Body of pancreas (tissue), 4 donors: Measurements from ENCODE around the gene RFX4. TPM values are rescaled to one million over a fixed set of nuclear protein-coding genes. Genes with fewer than 3 reads are reported as not detected.
A peak's percentile ranks its signal among the peaks of the same experiment; 100 is the strongest.
"Not testable (repeated sequence)": the region's sequence is repeated elsewhere in the genome, so short reads cannot be mapped to it uniquely, and the experiment has no call there.

Experiments
- ATAC-seq: fragments of 150-250 bp; one replicate; pipeline ENCODE4 v1.9.1; 2016
- DNase-seq, 4 donors: peaks; one replicate each; pipeline ENCODE4 v3.0.0-alpha.2; 2019
- H3K27ac ChIP-seq, 4 donors: fragments of 200-600 bp; sonication (generic); 1 replicate in 3 of 4; 2 replicates in 1 of 4; pipeline versions ENCODE4 v1.5.1 to v1.6.1; 2016 to 2019; ENCODE audit warnings: mild to moderate bottlenecking in 1 of 4, mixed read lengths in 1 of 4, moderate library complexity in 1 of 4
- H3K27me3 ChIP-seq, 2 donors: fragments of 200-600 bp; sonication (generic); one replicate each; pipeline ENCODE4 v1.6.0; 2016; ENCODE audit warnings: mild to moderate bottlenecking in 1 of 2
- H3K36me3 ChIP-seq, 2 donors: fragments of 200-600 bp; sonication (generic); replicated peaks in 1 of 2; 2 replicates each; pipeline ENCODE4 v1.5.1; 2016; ENCODE audit warnings: low read depth in 2 of 2; ENCODE audit not compliant: insufficient read depth in 1 of 2
- H3K4me1 ChIP-seq: fragments of 200-600 bp; sonication (generic); one replicate; pipeline ENCODE4 v1.6.0; 2016
- H3K4me3 ChIP-seq, 2 donors: fragments of 200-600 bp; sonication (generic); 1 replicate in 1 of 2; 2 replicates in 1 of 2; pipeline ENCODE4 v1.5.1; 2016 to 2019
- H3K9me3 ChIP-seq, 3 donors: fragments of 200-600 bp; sonication (generic); 1 replicate in 2 of 3; 2 replicates in 1 of 3; pipeline ENCODE4 v1.5.1; 2016
- POLR2A ChIP-seq, 3 donors: fragments of 450-650 bp; IDR thresholded peaks; one replicate each; pipeline ENCODE4 v1.6.1; 2016; ENCODE audit warnings: antibody characterized with exemption in 3 of 3, mild to moderate bottlenecking in 2 of 3
- WGBS, 2 donors: methylation state at CpG; one replicate each; pipeline ENCODE4 v1.1.5; 2017; 5-methylcytosine and 5-hydroxymethylcytosine counted together
- intact Hi-C: fragments of 100-400 bp; cut with DNase I; formaldehyde crosslinking; loops from one replicate; pipeline ENCODE4 v1.15.1; 2023
- total RNA-seq, 2 donors: library from RNA; depleted of rRNA; stranded (reverse); fragments of >200 nt; gene quantifications; one replicate each; pipeline ENCODE4 v1.1.0, GENCODE V29; 2016
- TF ChIP-seq, protein P1 (sequence below), 7 experiments: fragments of 450-650 bp in 4 of 7; fragments of 200-600 bp in 3 of 7; sonication (generic) in 3 of 7; IDR thresholded peaks; one replicate each; pipeline ENCODE4 v1.5.1; 2016 to 2019; ENCODE audit warnings: antibody characterized with exemption in 7 of 7

Gene RFX4
- total RNA-seq, 2 donors from 2014 or later = not detected

DNA sequence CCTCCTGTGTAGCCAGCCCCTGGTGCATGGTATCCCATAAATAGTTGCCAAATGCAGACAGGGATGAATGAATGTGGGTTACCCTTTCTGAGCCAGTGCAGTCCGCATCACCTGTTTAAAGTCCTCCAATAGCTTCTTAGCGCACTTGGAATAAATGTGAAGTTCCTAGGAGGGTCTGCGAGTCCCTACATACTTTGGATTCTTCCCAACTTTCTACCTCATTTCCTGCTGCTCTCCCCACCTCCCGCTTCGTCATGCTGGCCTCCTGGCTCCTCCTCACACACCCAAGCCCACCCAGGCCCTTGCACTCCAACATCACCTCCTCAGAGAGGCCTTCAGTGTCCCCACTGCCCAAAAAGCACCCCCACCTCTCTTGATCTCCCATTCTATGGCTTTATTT is 17.7 kb downstream of the RFX4 start:
- intact Hi-C loops = no loop called here
- 66 to 72% methylated on average over 5 of the region's 5 CpGs for WGBS, 2 donors

DNA sequence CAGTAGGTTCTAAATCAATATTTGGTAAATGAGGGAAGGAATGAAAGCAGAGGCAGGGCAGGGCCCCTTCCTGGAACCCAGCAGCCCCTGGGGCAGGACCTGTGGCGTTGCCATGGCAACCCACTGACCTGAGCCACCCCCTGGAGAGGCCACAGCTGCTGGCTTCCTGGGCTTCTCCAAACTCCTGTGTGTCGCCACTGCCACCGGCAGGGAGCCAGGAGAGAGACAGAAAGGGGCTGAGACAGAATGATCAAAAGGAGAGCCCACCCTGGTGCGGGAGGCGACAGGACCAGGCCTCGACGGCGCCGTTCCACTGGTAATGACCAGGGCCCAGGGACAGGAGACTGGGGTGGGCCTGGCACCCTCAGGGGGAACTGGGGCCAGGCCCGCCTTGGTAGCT is 18.2 kb downstream of the RFX4 start:
- no peak for TF ChIP-seq POLR2A (IDR thresholded peaks at IDR 0.05)
- TF ChIP-seq, protein P1, sequence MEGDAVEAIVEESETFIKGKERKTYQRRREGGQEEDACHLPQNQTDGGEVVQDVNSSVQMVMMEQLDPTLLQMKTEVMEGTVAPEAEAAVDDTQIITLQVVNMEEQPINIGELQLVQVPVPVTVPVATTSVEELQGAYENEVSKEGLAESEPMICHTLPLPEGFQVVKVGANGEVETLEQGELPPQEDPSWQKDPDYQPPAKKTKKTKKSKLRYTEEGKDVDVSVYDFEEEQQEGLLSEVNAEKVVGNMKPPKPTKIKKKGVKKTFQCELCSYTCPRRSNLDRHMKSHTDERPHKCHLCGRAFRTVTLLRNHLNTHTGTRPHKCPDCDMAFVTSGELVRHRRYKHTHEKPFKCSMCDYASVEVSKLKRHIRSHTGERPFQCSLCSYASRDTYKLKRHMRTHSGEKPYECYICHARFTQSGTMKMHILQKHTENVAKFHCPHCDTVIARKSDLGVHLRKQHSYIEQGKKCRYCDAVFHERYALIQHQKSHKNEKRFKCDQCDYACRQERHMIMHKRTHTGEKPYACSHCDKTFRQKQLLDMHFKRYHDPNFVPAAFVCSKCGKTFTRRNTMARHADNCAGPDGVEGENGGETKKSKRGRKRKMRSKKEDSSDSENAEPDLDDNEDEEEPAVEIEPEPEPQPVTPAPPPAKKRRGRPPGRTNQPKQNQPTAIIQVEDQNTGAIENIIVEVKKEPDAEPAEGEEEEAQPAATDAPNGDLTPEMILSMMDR (IDR thresholded peaks at IDR 0.05) = no peak
- Histone ChIP-seq H3K4me1 (no peaks in the 10 kb centered on the region), H3K36me3 (no peaks in the 10 kb centered on the region), H3K27me3 (no peaks in the 10 kb centered on the region), H3K27ac (no peak overlapping the region), H3K9me3 (no peaks in the 10 kb centered on the region), H3K4me3 (no peak overlapping the region)
- intact Hi-C loops = no loop called here
- ATAC-seq (no peak), DNase-seq (no peak)
- 67 to 75% methylated on average over 10 of the region's 10 CpGs for WGBS, 2 donors

More for the DNA sequence above, 17.7 kb downstream of the RFX4 start:
- no peaks in the 10 kb centered on the region for H3K27me3 ChIP-seq
- ATAC-seq = no peak
- H3K4me3 ChIP-seq = no peak overlapping the region
- DNase-seq = no peak
- no peaks in the 10 kb centered on the region for H3K4me1 ChIP-seq
- no peak overlapping the region for H3K27ac ChIP-seq
- no peaks in the 10 kb centered on the region for H3K9me3 ChIP-seq
- no peaks in the 10 kb centered on the region for H3K36me3 ChIP-seq
- TF ChIP-seq, protein P1 (IDR thresholded peaks at IDR 0.05) = no peak
- TF ChIP-seq POLR2A (IDR thresholded peaks at IDR 0.05) = no peak

DNA sequence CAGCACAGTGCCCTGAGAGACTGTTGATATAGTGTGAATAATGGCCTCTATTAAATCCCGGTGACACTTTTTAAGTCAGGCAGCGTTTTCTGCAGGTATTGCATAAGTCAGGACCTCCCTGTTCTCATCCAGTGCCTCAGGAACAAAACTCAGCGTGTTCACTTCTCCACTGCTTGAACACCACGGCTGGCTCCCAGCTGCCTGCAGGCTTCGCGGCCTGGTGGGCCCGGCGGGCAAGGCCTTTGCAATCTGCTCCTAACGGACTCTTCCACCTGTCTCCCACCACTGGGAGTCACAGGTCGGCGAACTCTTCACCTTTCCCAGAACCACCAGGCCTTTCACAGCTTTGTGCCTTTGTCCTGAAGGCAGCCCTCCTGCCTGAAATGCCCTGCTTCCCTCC is 18.7 kb downstream of the RFX4 start:
- Histone ChIP-seq H3K4me3 (no peak overlapping the region), H3K27ac (no peak overlapping the region), H3K27me3 (no peaks in the 10 kb centered on the region), H3K36me3 (no peaks in the 10 kb centered on the region), H3K4me1 (no peaks in the 10 kb centered on the region), H3K9me3 (no peaks in the 10 kb centered on the region)
- intact Hi-C loops = no loop called here
- DNase-seq (no peak), ATAC-seq (peak; percentile 12)
- TF ChIP-seq, protein P1 (IDR thresholded peaks at IDR 0.05) = no peak
- TF ChIP-seq POLR2A (IDR thresholded peaks at IDR 0.05) = no peak
- WGBS, 2 donors = 60 to 66% methylated on average over 1 to 11 of the region's 11 CpGs

DNA sequence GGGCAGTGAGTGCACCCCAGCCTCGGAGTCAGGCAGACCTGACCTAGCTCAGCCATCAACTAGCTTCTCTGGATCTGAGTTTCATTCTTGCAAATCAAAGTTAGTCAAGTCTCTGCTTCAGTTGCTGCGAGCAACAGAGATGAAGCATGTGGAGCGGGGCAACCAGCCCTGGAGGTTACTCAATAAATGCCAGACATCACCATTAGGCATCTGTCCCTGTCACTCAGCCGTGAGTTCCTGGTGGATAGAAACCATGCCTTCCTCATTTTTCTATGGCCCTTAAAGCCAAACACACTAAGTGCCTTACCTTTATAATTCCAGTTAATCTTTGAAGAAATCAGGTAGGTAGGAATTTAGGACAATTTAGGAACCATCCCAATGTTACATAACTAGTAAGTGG is 19.3 kb downstream of the RFX4 start:
- no peaks in the 10 kb centered on the region for H3K36me3 ChIP-seq
- WGBS, 2 donors = 78 to 87% methylated on average over 3 to 4 of the region's 4 CpGs
- no peaks in the 10 kb centered on the region for H3K4me1 ChIP-seq
- no peak for ATAC-seq
- no peaks in the 10 kb centered on the region for H3K27me3 ChIP-seq
- no peak for TF ChIP-seq POLR2A (IDR thresholded peaks at IDR 0.05)
- TF ChIP-seq, protein P1 (IDR thresholded peaks at IDR 0.05) = no peak
- no peaks in the 10 kb centered on the region for H3K9me3 ChIP-seq
- no peak overlapping the region for H3K4me3 ChIP-seq
- no peak overlapping the region for H3K27ac ChIP-seq
- DNase-seq = no peak
- intact Hi-C loops = no loop called here

DNA sequence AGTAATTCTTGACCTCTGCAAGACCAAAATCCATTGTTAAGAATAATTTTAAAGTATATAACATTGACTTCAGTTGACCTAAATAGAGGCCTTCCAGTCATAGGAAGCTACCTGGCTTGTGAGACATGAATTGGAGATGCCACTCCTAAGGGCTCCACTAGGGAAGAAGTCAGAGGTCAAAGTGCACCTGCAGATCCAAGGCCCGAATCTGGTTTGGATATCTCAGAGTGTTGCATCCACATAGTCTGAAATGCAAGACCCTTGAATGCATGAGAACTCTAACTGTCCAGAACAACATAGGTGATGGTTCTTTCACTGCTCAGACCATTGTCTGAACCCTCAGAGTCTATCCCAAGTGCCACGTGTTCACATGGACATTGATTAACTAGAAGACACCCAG is 22.4 kb downstream of the RFX4 start:
- Histone ChIP-seq H3K36me3 (no peaks in the 10 kb centered on the region), H3K4me1 (no peaks in the 10 kb centered on the region), H3K27ac (no peak overlapping the region), H3K4me3 (no peak overlapping the region), H3K27me3 (no peaks in the 10 kb centered on the region), H3K9me3 (no peaks in the 10 kb centered on the region)
- TF ChIP-seq, protein P1 (IDR thresholded peaks at IDR 0.05) = no peak
- TF ChIP-seq POLR2A (IDR thresholded peaks at IDR 0.05) = no peak
- intact Hi-C loops = no loop called here
- WGBS, 2 donors = 62 to 65% methylated on average over 2 of the region's 2 CpGs
- DNase-seq (no peak), ATAC-seq (no peak)

DNA sequence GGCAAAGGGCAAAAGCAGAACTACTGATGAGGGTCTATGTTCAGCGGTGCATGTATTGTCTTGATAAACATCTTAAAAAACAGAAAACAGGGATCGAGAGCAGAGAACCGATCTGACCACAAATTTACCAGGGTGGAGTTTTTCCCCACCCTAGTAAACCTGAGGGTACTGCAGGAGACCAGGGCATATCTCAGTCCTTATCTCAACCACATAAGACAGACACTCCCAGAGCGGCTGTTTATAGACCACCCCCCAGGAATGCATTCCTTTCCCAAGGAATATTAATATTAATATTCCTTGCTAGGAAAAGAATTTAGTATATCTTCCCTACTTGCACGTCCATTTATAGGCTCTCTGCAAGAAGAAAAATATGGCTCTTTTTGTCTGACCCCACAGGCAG is 37.8 kb downstream of the RFX4 start:
- not testable (repeated sequence) for H3K36me3 ChIP-seq
- WGBS, 2 donors = 82 to 87% methylated on average over 5 of the region's 5 CpGs

More for the DNA sequence above, 37.8 kb downstream of the RFX4 start:
- intact Hi-C loops, H3K27ac ChIP-seq, H3K4me3 ChIP-seq, ATAC-seq, H3K27me3 ChIP-seq, H3K4me1 ChIP-seq, H3K9me3 ChIP-seq, DNase-seq: not testable (repeated sequence)
